G401.6 (cell line): Measurements from ENCODE around the gene MAGEB1.

Experiments
- FAIRE-seq: peaks from 2 replicates; lab custom pipeline; 2012; peaks lifted over from hg19 to GRCh38; lab: Jason Lieb, UNC

MAGEB1 gene, protein sequence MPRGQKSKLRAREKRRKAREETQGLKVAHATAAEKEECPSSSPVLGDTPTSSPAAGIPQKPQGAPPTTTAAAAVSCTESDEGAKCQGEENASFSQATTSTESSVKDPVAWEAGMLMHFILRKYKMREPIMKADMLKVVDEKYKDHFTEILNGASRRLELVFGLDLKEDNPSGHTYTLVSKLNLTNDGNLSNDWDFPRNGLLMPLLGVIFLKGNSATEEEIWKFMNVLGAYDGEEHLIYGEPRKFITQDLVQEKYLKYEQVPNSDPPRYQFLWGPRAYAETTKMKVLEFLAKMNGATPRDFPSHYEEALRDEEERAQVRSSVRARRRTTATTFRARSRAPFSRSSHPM

DNA sequence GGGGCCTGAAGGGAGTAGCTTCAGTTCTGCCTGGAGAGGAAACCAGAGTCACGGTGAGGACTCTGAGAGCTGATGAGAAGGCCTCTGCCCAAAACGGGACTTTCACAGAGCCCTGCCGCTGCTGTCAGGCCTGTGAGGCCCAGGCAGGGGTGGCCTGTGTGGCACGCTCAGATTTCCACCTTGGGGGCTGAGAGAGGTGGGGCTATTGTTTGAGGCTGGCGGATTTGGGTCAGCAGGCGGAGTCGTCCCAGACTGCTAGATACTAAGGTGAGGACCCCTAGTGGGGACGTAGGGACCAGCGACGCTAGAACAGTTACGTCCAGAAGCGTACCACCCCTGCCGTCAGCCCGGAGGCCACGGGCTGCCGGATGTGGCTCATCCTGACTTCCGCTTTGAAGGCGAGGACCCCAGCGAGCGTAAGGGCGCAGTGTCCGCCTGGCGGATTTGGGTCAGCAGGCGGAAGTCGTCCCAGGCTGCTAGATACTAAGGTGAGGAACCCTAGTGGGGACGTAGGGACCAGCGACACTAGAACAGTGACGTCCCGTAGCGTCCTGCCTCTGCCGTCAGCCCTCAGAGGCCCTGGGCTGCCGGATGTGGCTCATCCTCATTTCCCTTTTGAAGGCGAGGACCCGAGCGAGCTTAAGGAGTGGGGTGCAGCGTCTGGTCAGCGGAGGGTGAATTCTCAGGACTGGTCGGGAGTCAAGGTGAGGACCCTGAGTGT is at the start of gene MAGEB1:
MAGEB1 (plus strand) TSS at position 378 of the 721 bp plus-strand sequence. CDS start 3,348 bp downstream, outside the sequence.
- FAIRE-seq, result no peak

DNA sequence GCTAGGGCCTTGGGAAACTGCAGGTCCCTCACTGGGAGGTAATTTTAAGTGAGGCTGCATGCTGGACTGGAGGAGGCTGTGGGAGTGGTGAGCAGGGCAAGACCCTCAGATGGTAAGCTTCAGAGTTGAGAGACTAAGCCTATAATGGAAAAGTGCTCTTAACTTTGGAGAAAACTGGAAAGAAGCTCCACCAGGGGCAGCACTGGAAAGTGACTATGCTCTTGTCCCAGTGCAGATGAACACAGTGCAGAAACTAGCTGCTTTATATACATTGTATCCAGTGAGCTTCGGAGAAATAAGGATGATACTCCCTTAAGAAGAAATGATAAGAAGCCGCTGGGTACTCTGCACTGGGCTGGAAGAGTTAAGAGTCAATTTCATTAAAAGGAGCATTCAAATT is 34.8 kb upstream of the MAGEB1 start:
- no peak for FAIRE-seq

DNA sequence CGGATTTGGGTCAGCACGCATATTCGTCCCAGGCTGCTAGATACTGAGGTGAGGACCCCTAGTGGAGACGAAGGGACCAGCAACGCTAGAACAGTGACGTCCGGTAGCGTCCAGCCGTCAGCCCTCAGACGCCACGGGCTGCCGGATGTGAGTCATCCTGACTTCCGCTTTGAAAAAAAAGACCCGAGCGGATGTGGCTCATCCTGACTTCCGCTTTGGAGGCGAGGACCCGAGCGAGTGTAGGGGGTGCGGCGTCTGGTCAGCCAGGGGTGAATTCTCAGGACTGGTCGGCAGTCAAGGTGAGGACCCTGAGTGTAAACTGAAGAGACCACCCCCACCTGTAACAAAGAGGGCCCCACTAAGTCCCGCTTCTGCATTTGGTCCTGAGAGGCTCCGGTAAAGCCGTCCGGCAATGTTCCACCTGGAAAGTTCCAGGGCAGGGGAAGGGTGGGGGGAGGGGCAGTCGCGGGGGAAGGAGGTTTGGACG is 31.5 kb upstream of the MAGEB1 start, which contains the start of gene MAGEB2:
MAGEB2 (plus strand) TSS at position 207 of the 487 bp plus-strand sequence. CDS start 3,018 bp downstream, outside the sequence.
- no peak for FAIRE-seq

DNA sequence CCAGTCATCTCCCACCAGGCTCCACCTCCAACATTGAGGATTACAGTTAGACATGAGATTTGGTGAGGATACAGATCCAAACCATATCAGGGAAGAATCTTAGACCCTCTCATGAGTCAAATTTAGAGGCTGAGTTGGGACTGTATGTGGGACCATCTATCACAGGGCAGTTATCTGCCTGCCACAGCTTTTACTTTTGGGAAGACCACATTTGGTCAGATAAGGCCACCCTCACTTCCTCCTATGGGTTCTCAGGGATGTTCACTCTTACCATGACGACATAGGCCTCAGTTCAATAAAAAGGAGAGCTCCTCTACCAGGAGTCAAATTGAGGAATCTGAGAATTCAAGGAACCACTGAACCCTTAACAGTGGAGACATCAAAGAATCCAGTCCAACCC is 29.5 kb upstream of the MAGEB1 start:
- FAIRE-seq, result no peak

DNA sequence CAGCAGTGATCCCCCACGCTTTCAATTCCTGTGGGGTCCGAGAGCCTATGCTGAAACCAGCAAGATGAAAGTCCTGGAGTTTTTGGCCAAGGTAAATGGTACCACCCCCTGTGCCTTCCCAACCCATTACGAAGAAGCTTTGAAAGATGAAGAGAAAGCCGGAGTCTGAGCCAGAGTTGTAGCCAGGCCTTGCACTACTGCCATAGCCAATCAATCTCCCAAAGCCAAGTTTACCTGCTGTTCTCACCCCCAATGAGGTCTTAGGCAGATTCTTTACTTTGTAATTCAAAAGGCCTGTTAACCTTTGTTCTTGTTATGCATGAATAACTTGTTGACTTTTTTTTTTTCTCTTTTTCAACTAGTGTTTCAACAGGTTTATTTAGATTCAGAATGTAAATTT is 27.6 kb upstream of the MAGEB1 start:
- FAIRE-seq, result no peak

GRCh38 chrX:30220661-30221060 is 26.3 kb upstream of the MAGEB1 start:
- FAIRE-seq, result no peak

DNA sequence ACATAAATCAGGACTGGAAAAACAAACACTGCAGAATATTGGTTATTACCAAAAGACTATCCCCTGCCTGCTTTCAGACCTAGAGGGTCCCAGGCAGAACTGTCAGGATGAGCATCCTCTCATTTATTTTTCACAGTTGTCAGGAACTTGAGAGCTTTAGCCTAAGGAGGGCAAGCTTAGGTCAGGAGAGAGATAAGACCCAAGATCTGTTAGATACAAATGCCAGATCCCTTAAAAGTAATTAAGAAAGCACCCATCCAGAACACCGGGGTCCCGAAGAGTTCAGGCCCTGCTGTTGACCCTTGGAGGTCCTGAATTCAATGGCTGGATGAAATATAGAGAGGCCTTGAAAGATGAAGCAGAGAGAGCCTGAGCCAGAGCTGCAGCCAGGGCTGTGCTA is 22.4 kb upstream of the MAGEB1 start:
- no peak for FAIRE-seq

DNA sequence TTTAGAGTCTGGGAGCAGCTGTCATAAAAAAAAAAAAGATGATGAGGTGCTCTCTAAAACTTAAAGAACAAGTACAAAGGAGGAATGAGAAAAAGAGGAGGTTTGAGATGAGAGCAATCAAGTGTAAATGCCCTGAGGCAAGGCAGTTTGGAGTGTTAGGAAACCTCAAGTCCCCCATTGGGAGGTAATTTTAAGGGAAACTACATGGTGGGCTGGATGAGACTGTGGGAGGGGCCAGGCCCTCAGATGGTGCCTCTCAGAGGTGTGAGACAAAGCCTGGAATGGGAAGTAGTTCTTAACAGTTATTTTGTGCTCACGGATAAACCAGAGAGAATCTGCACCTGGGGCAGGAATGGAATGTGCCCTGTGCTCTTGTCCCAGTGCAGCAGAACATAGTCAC is 18.4 kb upstream of the MAGEB1 start:
- no peak for FAIRE-seq

- no peak for FAIRE-seq
These were observed 16.6 kb upstream of the MAGEB1 start, which contains the start of gene MAGEB3 for GRCh38 chrX:30230395-30230794. Gene MAGEB3 (plus strand): TSS chrX:30230657. CDS start chrX:30235925, 5,268 bp downstream.

DNA sequence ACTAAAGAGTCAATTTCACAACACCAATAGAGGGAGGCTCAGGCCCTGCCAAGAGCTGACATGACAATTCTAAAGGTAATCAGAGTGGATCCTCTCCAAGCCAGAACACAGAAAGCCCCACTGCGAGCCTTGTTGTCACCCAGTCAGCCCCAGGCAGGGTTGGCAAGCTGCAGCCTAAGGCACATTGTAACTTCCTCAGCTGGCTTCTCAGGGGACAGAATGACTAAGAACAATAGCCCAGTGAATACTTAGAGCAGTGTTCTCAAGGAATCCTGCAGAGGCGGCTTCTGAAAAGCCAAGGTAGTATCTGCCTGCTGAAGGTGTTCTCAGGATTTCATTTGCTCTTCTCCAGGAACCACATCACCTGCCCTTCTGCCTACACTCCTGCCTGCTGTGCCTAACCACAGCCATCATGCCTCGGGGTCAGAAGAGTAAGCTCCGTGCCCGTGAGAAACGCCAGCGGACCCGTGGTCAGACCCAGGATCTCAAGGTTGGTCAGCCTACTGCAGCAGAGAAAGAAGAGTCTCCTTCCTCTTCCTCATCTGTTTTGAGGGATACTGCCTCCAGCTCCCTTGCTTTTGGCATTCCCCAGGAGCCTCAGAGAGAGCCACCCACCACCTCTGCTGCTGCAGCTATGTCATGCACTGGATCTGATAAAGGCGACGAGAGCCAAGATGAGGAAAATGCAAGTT is 5.1 kb upstream of the MAGEB1 start, which contains the start of gene MAGEB4:
MAGEB4 (plus strand) TSS at position 277 of the 692 bp plus-strand sequence; CDS start at position 413, 136 bp downstream.
- FAIRE-seq, result no peak

- FAIRE-seq, result no peak
These were observed 1.9 kb downstream of the MAGEB1 start for GRCh38 chrX:30248854-30249253.

- no peak for FAIRE-seq
These were observed 6.3 kb downstream of the MAGEB1 start for GRCh38 chrX:30253257-30253656.

- FAIRE-seq, result no peak
These were observed 13.0 kb downstream of the MAGEB1 start for GRCh38 chrX:30259927-30260326.

- FAIRE-seq, result no peak
These were observed 14.1 kb downstream of the MAGEB1 start for GRCh38 chrX:30261012-30261411.

- FAIRE-seq, result no peak
These were observed 15.8 kb downstream of the MAGEB1 start for GRCh38 chrX:30262763-30263162.

GRCh38 chrX:30270639-30271038 is 23.7 kb downstream of the MAGEB1 start:
- no peak for FAIRE-seq

DNA sequence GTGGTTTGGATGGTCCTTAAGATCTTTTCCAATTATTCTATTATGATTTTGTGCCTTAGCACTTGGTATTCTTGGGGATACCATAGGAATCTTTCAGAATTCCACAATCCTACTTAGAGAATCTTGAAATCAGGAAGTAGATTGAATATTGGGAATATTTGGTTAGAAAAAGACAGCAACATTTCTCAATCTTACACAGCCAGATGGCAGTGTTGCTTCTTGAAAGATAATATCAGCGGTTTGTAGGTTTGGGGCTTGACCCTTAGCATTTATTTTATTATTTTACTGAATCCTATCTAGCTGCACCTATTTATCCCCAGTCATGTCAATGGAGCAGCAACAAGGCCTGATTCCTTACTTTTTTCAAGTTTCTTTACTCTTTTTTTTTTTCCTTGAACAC is 28.6 kb downstream of the MAGEB1 start:
- no peak for FAIRE-seq

- FAIRE-seq, result no peak
These were observed 31.4 kb downstream of the MAGEB1 start for GRCh38 chrX:30278365-30278764.

DNA sequence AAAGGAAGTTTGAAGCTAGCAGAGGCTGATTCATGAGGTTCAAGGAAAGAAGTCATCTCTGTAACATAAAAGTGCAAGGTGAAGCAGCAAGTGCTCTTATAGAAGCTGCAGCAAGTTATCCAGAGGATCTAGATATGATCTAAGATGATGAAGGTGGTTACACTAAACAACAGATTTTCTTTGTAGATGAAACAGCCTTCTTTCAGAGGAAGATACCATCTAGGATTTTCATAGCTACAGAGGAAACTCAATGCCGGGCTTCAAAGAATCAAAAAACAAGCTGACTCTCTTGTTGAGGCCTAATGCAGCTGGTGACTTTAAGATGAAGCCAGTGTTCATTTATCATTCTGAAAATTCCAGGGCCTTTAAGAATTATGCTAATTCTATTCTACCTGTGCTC is 33.5 kb downstream of the MAGEB1 start:
- FAIRE-seq, result no peak

GRCh38 chrX:30282527-30282926 is 35.6 kb downstream of the MAGEB1 start:
- FAIRE-seq, result no peak

DNA sequence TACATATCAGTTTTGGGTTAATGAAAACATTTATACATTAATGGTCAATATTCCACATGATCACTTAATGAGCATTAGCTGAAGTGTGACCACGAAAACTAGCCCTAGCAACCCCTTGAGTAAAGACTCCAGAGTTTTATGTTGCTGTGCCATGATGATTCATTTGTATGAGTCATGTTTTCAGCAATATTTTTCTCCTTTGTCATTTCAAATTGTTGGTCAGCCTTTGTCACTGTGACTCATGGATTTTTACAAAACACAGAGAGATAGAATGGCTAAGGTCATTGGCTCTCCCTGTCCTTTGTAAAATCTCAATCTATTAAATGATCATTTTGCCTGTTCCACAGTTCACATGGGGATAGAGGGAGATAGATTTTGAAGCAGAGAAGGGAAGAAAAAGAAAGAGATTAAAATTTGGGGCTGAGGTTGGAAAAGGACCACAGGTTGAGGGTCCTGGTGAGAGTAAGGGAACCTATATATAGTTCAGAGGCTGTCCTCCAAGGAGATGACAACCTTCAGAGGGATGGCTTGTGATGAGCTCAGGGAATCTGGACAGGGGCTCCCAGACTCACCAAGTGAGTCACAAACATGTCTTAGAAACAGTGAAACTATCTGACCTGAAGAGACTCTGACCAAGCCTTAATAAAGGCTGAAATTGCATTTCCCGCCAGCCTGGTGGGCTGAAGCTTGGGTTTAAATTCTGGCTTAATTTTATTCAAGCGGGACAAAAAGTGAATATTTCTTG is 36.7 kb downstream of the MAGEB1 start:
- FAIRE-seq, result no peak
